NCI-H1436 (cell line): ENCODE data around the gene CSTF2T.

Experiments used
- DNase-seq: peaks from one replicate; lab custom pipeline; 2025; lab: John Stamatoyannopoulos, UW

CSTF2T gene, protein sequence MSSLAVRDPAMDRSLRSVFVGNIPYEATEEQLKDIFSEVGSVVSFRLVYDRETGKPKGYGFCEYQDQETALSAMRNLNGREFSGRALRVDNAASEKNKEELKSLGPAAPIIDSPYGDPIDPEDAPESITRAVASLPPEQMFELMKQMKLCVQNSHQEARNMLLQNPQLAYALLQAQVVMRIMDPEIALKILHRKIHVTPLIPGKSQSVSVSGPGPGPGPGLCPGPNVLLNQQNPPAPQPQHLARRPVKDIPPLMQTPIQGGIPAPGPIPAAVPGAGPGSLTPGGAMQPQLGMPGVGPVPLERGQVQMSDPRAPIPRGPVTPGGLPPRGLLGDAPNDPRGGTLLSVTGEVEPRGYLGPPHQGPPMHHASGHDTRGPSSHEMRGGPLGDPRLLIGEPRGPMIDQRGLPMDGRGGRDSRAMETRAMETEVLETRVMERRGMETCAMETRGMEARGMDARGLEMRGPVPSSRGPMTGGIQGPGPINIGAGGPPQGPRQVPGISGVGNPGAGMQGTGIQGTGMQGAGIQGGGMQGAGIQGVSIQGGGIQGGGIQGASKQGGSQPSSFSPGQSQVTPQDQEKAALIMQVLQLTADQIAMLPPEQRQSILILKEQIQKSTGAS

GRCh38 chr10:51699475-51700227 is at the start of gene CSTF2T:
TSS of gene CSTF2T (minus strand) at chr10:51699595. CDS start at chr10:51699549, 46 bp downstream.
- peak; percentile 90 for DNase-seq

DNA sequence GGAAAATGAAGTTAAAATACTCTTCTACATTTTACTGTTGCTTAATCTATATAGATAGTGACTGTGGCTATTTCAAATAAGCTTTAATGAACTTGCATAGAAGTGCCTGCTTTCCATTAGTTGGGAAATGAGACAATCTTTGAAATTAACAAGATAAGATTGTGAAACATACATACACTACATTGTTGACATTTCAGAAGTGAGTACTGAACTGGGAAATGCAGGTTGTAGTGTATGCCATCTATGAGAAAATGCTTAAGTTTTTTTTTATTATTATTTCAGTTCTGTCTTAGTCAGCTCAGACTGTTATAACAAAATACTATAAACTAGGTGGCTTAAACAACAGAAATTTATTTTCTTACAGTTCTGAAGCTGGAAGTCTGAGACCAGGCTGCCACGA is 49.6 kb upstream of the CSTF2T start:
- DNase-seq: no peak

DNA sequence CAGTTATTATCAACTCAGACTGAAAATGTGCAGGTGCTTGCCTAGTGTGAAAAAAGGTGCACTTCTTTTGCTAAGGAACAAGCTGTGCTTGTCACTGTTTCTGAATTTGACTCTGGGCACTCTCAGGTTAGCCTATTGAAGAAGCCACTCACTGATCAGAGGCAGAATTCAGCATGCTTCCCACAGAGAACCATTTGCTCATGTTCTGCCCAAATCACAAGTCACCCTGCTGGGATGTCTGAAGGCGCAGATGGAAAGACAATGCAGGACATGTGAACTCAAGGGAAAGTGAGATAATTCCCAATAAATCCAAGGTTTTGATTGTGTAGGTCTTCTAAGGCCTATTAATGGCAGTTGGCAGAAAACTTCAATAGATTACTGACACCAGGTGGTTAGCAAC is 47.8 kb upstream of the CSTF2T start:
- DNase-seq: no peak

DNA sequence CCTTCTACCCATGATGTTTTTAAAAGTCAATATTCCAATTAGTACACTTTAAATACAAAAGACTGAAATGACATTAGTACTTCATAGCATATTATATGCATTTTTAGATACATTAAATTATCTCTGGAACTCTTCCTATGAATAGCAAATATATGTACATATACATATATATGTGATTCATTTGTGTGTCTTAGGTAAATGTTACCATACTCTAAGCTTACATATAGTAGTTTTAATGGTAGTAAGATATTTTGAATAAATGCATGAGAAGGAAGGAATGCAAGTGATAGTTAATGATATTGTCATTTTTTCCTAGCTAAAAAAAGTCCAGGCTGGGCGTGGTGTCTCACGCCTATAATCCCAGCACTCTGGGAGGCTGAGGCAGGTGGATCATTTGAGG is 46.0 kb upstream of the CSTF2T start:
- DNase-seq: no peak

GRCh38 chr10:51744235-51745000 is 45.0 kb upstream of the CSTF2T start:
- DNase-seq: no peak

DNA sequence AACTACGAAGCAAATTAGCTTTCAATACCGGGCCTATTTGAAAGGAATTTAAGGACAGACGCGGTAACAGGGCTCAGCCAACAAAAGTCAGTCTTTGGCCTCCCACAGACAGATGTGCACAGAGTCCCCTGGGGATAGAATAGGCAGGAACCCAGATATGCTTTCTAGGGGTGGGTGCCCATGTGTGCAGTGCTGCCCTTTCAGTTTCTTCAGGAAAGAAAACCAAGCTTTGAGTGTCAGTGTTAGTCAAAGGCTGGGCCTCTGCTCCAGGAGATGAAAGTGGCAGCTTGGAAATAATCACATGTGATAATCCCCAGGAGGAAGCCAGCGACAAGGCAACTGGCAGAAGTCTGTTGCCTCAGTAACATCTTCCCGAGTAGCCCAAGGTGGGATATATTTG is 43.8 kb upstream of the CSTF2T start:
- no peak for DNase-seq

DNA sequence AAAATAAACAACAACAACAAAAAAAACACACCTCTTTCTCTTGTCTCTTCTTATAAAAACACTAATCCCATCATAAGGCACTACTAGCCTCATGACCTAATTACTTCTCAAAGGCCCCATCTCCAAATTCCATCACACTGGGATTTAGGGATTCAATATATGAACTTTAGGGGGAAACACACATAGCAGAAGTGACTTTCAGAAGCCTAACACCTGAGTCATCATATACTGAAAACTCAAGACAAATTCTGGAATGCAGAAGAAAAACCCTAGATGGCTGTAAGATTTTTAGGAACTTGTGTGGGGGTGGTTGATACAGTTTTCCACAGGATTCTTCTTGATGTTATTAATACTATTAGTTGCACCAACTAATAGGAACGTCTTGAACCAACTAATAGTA is 33.7 kb upstream of the CSTF2T start:
- DNase-seq: no peak

- DNase-seq: no peak
Measured at GRCh38 chr10:51729822-51730555, 30.6 kb upstream of the CSTF2T start.

DNA sequence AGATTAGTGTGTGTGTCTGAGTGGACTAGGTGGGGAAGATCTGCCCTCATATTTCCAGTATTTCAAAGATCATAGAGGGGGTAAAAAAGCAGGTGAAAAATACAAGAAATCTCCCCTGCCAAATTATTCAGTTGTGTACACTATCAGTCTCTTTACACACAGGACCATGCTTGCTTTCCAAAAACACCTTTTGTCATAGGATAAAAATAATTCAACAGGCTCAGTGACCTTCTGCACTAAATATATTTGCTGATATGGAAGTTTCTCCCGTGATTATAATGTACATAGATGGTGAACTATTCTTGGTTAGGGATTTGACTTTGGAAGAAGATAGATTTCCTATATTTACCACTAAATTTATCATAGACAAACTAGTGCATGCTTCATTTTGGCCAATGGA is 24.6 kb upstream of the CSTF2T start:
- no peak for DNase-seq

- no peak for DNase-seq
Measured at GRCh38 chr10:51718804-51719291, 19.5 kb upstream of the CSTF2T start.

GRCh38 chr10:51716981-51717380 is 17.6 kb upstream of the CSTF2T start:
- no peak for DNase-seq

DNA sequence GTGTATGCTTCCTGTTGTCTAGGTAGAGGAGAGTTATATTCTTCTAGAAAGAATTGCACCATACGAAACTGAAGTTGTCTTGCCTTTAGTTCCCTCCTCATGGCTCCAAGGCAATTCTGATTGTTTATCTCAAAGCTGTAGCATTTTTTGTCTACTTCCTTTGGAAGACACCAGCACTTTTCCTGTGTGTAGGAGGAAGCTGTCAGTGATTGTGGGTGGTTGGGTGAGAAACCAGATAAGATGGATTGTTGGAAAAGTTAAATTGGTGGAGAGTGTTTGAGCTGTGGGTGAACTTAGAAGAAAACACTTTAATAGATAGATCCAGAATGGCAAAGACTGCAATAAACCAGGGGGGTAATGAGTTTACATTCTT is 12.1 kb upstream of the CSTF2T start:
- no peak for DNase-seq

DNA sequence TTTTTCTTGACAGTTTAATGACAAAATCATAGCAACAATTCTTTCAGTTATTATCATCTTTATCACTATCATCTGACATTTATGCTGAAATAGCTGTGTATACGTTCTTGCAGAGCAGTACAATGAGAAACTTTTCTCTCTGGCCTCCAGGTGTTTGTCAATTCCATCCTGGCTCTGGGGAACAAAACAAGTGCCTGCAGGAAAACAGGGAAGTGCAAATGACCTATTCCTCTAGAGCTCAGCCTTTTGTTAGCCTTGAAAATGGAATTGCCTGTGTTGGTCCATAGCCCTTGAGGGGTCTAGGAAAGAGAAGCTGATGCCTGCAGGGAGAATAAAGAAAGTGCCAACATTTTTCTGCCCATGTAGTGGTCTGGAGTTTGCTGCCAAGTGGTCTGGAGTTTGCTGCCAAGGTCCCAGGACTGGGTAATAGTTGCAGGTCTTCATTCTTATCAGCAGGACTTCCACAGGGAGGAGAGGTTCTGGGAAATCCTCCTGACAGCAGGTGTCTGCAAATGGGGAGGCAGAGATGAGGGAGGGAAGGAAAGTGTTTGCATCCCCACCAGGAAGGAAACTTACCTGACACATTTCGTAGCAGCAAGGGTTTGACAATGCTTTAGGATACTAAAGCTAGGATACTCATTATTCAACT is 10.1 kb upstream of the CSTF2T start:
- DNase-seq: no peak

DNA sequence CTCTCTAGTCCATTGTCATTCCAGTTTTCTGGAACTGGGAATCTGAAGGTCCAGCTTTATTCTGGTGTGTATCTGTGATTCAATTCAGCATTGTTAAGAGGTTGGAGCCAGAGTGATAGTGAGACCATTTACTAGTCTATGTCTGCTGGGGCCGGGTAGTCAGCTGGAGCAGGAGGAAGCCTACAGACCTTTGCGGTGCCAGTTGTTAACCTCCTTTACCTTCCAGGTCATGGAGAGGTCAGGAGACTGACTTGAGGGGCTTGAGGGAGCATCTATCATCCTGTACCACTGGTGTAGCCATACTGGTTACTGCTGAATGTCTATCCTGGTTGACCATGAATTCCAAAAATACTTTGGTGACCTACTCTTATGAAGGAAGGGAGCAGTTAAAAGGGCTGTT is 9.2 kb upstream of the CSTF2T start:
- DNase-seq: no peak

DNA sequence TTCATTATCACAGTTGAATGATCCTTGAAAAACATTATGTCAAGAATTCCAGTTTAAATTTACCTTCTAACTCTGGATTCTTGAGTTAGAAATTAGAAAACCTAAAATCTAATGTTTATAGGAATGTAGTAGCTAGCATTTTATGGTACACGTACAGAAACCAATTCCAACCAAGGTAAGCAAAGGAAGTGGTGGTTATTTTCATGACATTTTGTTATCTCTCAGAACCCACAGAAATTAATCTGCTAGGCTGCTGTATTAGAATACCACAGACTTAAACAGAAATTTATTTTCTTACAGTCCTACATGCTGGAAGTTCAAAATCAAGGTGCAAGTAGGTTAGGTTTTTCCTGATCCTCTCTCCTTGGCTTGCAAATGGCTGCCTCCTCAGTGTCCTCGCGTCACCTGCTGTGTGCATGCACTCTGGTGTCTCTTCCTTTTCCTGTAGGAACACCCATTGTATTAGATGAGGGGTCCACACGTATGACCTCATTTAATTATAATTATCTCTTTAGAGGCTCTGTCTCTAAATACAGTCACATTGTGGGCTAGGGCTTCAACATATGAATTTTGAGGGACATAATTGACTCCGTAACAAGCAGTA is 8.5 kb upstream of the CSTF2T start:
- no peak for DNase-seq

DNA sequence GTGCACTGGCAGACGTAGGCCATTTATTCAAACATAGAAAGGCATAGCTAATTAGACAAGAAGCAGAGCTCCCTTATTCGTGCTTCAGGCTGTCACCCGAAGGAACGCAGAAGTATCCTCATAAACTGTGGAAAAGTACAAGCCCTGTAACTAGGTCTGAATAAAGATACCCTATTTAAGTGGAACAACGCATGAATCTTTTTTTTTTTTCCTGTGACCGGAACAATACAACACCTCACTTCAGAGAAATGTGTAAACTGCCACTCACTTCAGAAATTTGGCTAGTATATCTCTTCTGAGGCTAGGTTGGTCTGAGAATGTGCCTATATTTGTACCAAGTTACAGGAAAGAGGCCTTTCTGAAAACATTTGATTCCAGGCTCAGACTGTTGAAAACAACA is 8.0 kb upstream of the CSTF2T start:
- DNase-seq: no peak

DNA sequence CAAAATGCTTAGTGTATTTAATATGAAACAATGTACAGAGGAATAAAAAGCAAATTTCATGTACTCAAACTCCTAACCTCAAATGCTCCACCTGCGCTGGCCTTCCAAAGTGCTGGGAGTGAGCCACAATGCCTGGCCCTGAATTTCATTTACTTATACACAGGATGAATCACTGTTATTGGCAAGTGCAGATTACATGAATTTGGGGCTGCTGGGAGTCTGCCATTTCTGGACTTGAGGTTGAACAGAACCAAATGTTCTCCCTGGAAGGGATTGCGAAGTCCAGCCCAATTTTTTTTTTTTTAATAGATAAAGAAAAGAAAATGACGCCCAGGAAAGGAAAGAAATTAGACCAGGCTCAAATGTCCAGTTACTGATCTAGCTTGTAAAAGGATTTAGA is 6.8 kb upstream of the CSTF2T start:
- no peak for DNase-seq

GRCh38 chr10:51705774-51706173 is 6.4 kb upstream of the CSTF2T start:
- no peak for DNase-seq

- DNase-seq: no peak
Measured at GRCh38 chr10:51700228-51700817, 928 bp upstream of the CSTF2T start.

- no peak for DNase-seq
Measured at GRCh38 chr10:51699145-51699474, 285 bp downstream of the CSTF2T start.
